Trophoblast cell (in vitro differentiated cells and primary cell): Measurements from ENCODE around the gene KCNJ12.
"Not testable (repeated sequence)": the region's sequence is repeated elsewhere in the genome, so short reads cannot be mapped to it uniquely, and the experiment has no call there.

ENCODE experiments used
- DNase-seq, 2 donors: peaks; one replicate each; pipeline ENCODE4 v3.0.0-alpha.2; 2016
- H2AFZ ChIP-seq: 2 replicates; pipeline ENCODE4 v1.6.1; 2013; ENCODE audit warnings: low read length, moderate library complexity, mild to moderate bottlenecking; ENCODE audit not compliant: insufficient read depth, poor library complexity
- H2AK5ac ChIP-seq: 2 replicates; pipeline ENCODE4 v1.6.1; 2013; ENCODE audit warnings: mild to moderate bottlenecking, low read length
- H2BK120ac ChIP-seq: 2 replicates; pipeline ENCODE4 v1.6.1; 2013; ENCODE audit warnings: low read length, mild to moderate bottlenecking, moderate library complexity; ENCODE audit not compliant: insufficient read depth, poor library complexity
- H2BK12ac ChIP-seq: 2 replicates; pipeline ENCODE4 v1.6.1; 2013; ENCODE audit warnings: mild to moderate bottlenecking, low read length, moderate library complexity
- H2BK5ac ChIP-seq: 2 replicates; pipeline ENCODE4 v1.6.1; 2013; ENCODE audit warnings: low read length, low read depth, moderate library complexity, mild to moderate bottlenecking; ENCODE audit not compliant: poor library complexity
- H3K14ac ChIP-seq: 2 replicates; pipeline ENCODE4 v1.6.1; 2013; ENCODE audit warnings: mild to moderate bottlenecking, low read length
- H3K18ac ChIP-seq: 2 replicates; pipeline ENCODE4 v1.6.1; 2013; ENCODE audit warnings: mild to moderate bottlenecking, low read length
- H3K23ac ChIP-seq: 2 replicates; pipeline ENCODE4 v1.6.1; 2013; ENCODE audit warnings: low read length
- H3K27ac ChIP-seq: 2 replicates; pipeline ENCODE4 v1.5.1; 2013; ENCODE audit warnings: low read depth, mild to moderate bottlenecking, inconsistent platforms, low read length, moderate library complexity
- H3K27me3 ChIP-seq: 2 replicates; pipeline ENCODE4 v1.6.1; 2013; ENCODE audit warnings: inconsistent platforms, mild to moderate bottlenecking, low read length, moderate library complexity; ENCODE audit not compliant: insufficient read depth
- H3K36me3 ChIP-seq, 2 experiments: 1 replicate in 1 of 2; 2 replicates in 1 of 2; pipeline ENCODE4 v1.6.1; 2013; ENCODE audit warnings: low read length in 2 of 2, mild to moderate bottlenecking in 2 of 2, moderate library complexity in 1 of 2; ENCODE audit not compliant: insufficient read depth in 2 of 2, control insufficient read depth in 1 of 2
- H3K4ac ChIP-seq: 2 replicates; pipeline ENCODE4 v1.6.1; 2013; ENCODE audit warnings: low read depth, mild to moderate bottlenecking, low read length, moderate library complexity
- H3K4me1 ChIP-seq, 2 experiments: 1 replicate in 1 of 2; 2 replicates in 1 of 2; pipeline ENCODE4 v1.6.1; 2013; ENCODE audit warnings: low read length in 2 of 2, mild to moderate bottlenecking in 2 of 2, moderate library complexity in 1 of 2; ENCODE audit not compliant: insufficient read depth in 2 of 2, control insufficient read depth in 1 of 2
- H3K4me2 ChIP-seq: 2 replicates; pipeline ENCODE4 v1.6.1; 2013; ENCODE audit warnings: inconsistent platforms, mild to moderate bottlenecking, low read length, moderate library complexity
- H3K4me3 ChIP-seq: 2 replicates; pipeline ENCODE4 v1.5.1; 2013; ENCODE audit warnings: mild to moderate bottlenecking, low read depth, low read length, inconsistent platforms
- H3K79me1 ChIP-seq: one replicate; pipeline ENCODE4 v1.6.1; 2013; ENCODE audit warnings: low read length
- H3K79me2 ChIP-seq: 2 replicates; pipeline ENCODE4 v1.6.1; 2013; ENCODE audit warnings: low read length, mild to moderate bottlenecking; ENCODE audit not compliant: control insufficient read depth, insufficient read depth, poor library complexity
- H3K9ac ChIP-seq: 2 replicates; pipeline ENCODE4 v1.6.1; 2013; ENCODE audit warnings: mild to moderate bottlenecking, low read length
- H3K9me3 ChIP-seq: 2 replicates; pipeline ENCODE4 v1.6.1; 2013; ENCODE audit warnings: low read depth, mild to moderate bottlenecking, control low read depth, inconsistent platforms, low read length; ENCODE audit not compliant: insufficient read depth
- H4K12ac ChIP-seq: 2 replicates; pipeline ENCODE4 v1.6.1; 2013; ENCODE audit warnings: low read depth, mild to moderate bottlenecking, low read length, moderate library complexity
- H4K8ac ChIP-seq: 2 replicates; pipeline ENCODE4 v1.6.1; 2013; ENCODE audit warnings: low read depth, mild to moderate bottlenecking, low read length, moderate library complexity
- H4K91ac ChIP-seq: one replicate; pipeline ENCODE4 v1.6.1; 2013; ENCODE audit warnings: low read depth, mild to moderate bottlenecking, low read length, moderate library complexity
- WGBS: extraction: QIAGEN DNeasy Blood & Tissue Kit; methylation state at CpG from one replicate; pipeline ENCODE4 v1.1.7; 2013; ENCODE audit warnings: missing lambda C conversion rate; ENCODE audit not compliant: insufficient read length, insufficient coverage; ENCODE audit errors: extremely low coverage; 5-methylcytosine and 5-hydroxymethylcytosine counted together

The KCNJ12 gene

GRCh38 chr17:21420503-21421090 lies 44.4 kb downstream of the KCNJ12 start:
- not testable (repeated sequence) for H3K79me1 ChIP-seq, H3K4me1 ChIP-seq, H3K27me3 ChIP-seq, H3K9ac ChIP-seq, H3K4ac ChIP-seq, DNase-seq, H2BK12ac ChIP-seq, H3K4me2 ChIP-seq, H4K91ac ChIP-seq, H3K79me2 ChIP-seq, H4K8ac ChIP-seq, H3K27ac ChIP-seq, H3K14ac ChIP-seq, H2AFZ ChIP-seq, H3K9me3 ChIP-seq, H3K4me3 ChIP-seq, H4K12ac ChIP-seq, H3K18ac ChIP-seq, H2BK120ac ChIP-seq, H2BK5ac ChIP-seq, H2AK5ac ChIP-seq, H3K36me3 ChIP-seq, H3K23ac ChIP-seq
- WGBS, result no CpG with 5 or more reads among the region's 11 CpGs

- not testable (repeated sequence) for H3K27me3 ChIP-seq, H2AK5ac ChIP-seq, H3K27ac ChIP-seq, H3K4ac ChIP-seq, H3K79me1 ChIP-seq, H3K18ac ChIP-seq, H3K4me1 ChIP-seq, H4K91ac ChIP-seq, H3K4me3 ChIP-seq, H4K12ac ChIP-seq, H3K36me3 ChIP-seq, H3K4me2 ChIP-seq, H2BK12ac ChIP-seq, H2BK120ac ChIP-seq, H3K23ac ChIP-seq, H3K9ac ChIP-seq, H2AFZ ChIP-seq, H3K79me2 ChIP-seq, H2BK5ac ChIP-seq, H3K14ac ChIP-seq, DNase-seq, H3K9me3 ChIP-seq, H4K8ac ChIP-seq
- WGBS, result no CpG with 5 or more reads among the region's 20 CpGs
These were observed 45.5 kb downstream of the KCNJ12 start for GRCh38 chr17:21421421-21422310.

- H2AFZ ChIP-seq, H3K36me3 ChIP-seq, H3K23ac ChIP-seq, H2BK12ac ChIP-seq, H3K27ac ChIP-seq, H3K4me3 ChIP-seq, H3K9ac ChIP-seq, H3K79me1 ChIP-seq, H4K12ac ChIP-seq, H3K27me3 ChIP-seq, H2BK120ac ChIP-seq, H3K9me3 ChIP-seq, H2BK5ac ChIP-seq, H3K14ac ChIP-seq, H2AK5ac ChIP-seq, H3K79me2 ChIP-seq, H3K18ac ChIP-seq, H4K91ac ChIP-seq, H3K4me2 ChIP-seq, H4K8ac ChIP-seq, H3K4ac ChIP-seq, H3K4me1 ChIP-seq, DNase-seq: not testable (repeated sequence)
- WGBS, result no CpG with 5 or more reads among the region's 14 CpGs
These were observed 46.4 kb downstream of the KCNJ12 start for GRCh38 chr17:21422311-21423189.

GRCh38 chr17:21423190-21423493 lies 47.0 kb downstream of the KCNJ12 start:
- not testable (repeated sequence) for H3K79me2 ChIP-seq, H3K79me1 ChIP-seq, H3K4me1 ChIP-seq, H3K9ac ChIP-seq, H2BK12ac ChIP-seq, H4K12ac ChIP-seq, H2BK120ac ChIP-seq, H4K8ac ChIP-seq, H2AK5ac ChIP-seq, H3K4me3 ChIP-seq, H3K4ac ChIP-seq, H3K18ac ChIP-seq, H3K9me3 ChIP-seq, H3K36me3 ChIP-seq, H3K23ac ChIP-seq, H4K91ac ChIP-seq, H2BK5ac ChIP-seq, H2AFZ ChIP-seq, H3K14ac ChIP-seq, H3K27ac ChIP-seq, H3K27me3 ChIP-seq, DNase-seq, H3K4me2 ChIP-seq
- WGBS, result no CpG with 5 or more reads among the region's 9 CpGs
